Measurements from ENCODE around the gene DNAH2.

DNA sequence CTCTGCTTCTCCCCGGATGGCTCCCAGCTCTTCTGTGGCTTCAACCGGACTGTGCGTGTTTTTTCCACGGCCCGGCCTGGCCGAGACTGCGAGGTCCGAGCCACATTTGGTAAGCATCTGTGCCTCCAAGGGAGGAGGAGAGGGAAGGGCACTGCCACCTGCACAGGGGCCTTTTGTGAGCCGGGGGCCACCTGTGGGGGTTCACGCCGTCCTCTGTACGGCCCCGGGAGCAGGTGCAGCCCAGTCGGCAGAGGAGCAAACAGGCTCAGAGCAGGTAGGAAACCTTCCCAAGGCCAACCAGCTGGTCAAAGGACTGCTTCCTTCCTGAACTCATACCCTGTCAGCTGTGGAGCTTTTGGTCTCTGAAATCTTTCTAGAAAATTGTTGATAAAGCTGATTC lies 15.9 kb upstream of the DNAH2 start:
- TF ChIP-seq POLR2A (IDR thresholded peaks at IDR 0.05; ENCODE audit: low read depth, low read length) (no peak), SPI1 (IDR thresholded peaks at IDR 0.05; ENCODE audit: low read depth, low read length) (no peak), POLR2AphosphoS5 (IDR thresholded peaks at IDR 0.05; ENCODE audit: low read depth, low read length) (no peak), TAF1 (IDR thresholded peaks at IDR 0.05; ENCODE audit: low read depth, low read length) (no peak), PAX5 (IDR thresholded peaks at IDR 0.05; ENCODE audit: insufficient read depth, low read length, severe bottlenecking) (no peak), POU2F2 (IDR thresholded peaks at IDR 0.05; ENCODE audit: low read depth, low read length) (no peak)
